C4-2B (cell line): ENCODE data around the gene PTPRF.

Source experiments
- CTCF ChIP-seq: fragments of 450-650 bp; conservative IDR thresholded peaks from 2 replicates; pipeline ENCODE4 v1.5.1; 2017; ENCODE audit warnings: mild to moderate bottlenecking
- ZFX ChIP-seq: fragments of 450-650 bp; IDR thresholded peaks from 2 replicates; pipeline ENCODE4 v1.6.1; 2017

DNA sequence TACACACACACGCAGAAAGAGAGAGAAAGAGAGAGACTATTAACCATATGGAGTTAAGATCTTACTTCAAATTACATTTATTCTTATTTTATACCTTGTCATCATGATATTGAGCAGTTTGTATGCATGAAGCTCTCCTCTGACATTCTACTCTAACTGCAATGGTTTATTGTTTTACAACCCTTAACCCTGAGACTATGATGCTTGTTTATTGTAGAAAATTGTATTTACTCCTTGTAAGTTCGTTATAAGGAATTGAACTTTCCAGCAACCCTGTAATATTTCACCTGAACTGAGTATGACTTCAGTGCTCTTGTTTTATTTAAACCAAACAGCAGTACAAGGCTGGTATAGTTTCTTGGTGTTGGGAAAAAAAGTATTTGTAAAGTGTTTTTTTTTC lies 18.6 kb upstream of the PTPRF start:
- no peak for TF ChIP-seq CTCF
- TF ChIP-seq ZFX, result no peak
